ENCODE data around the gene KCNIP1. TPM values are rescaled to one million over a fixed set of nuclear protein-coding genes. Genes with fewer than 3 reads are reported as not detected.

The KCNIP1 gene
- total RNA-seq = not detected

- peaks cover 35% of the 10 kb centered on the region for H3K27me3 ChIP-seq (ENCODE audit: insufficient read depth, low read length)
- no peaks in the 10 kb centered on the region for H3K9me3 ChIP-seq (ENCODE audit: low read depth, low read length)
- no peak within 1 kb of the TSS for H3K4me3 ChIP-seq (ENCODE audit: low read length)
- H3K4me1 ChIP-seq (ENCODE audit: insufficient read depth, low read length) = peaks cover 5% of the 10 kb centered on the region
Observed at GRCh38 chr5:170503990-170504596, at the start of gene KCNIP1. Gene KCNIP1, plus strand, starts transcription at chr5:170504020.

- Histone ChIP-seq H3K9me3 (ENCODE audit: low read depth, low read length) (no peaks in the 10 kb centered on the region), H3K4me1 (ENCODE audit: insufficient read depth, low read length) (peaks cover 14% of the 10 kb centered on the region), H3K4me3 (ENCODE audit: low read length) (no peak overlapping the region), H3K27me3 (ENCODE audit: insufficient read depth, low read length) (no peaks in the 10 kb centered on the region)
Observed at GRCh38 chr5:170463426-170463825, 40.4 kb upstream of the KCNIP1 start.

GRCh38 chr5:170464280-170465127 is 39.3 kb upstream of the KCNIP1 start:
- Histone ChIP-seq H3K27me3 (ENCODE audit: insufficient read depth, low read length) (no peaks in the 10 kb centered on the region), H3K4me1 (ENCODE audit: insufficient read depth, low read length) (peaks cover 20% of the 10 kb centered on the region), H3K9me3 (ENCODE audit: low read depth, low read length) (no peaks in the 10 kb centered on the region), H3K4me3 (ENCODE audit: low read length) (no peak overlapping the region)

DNA sequence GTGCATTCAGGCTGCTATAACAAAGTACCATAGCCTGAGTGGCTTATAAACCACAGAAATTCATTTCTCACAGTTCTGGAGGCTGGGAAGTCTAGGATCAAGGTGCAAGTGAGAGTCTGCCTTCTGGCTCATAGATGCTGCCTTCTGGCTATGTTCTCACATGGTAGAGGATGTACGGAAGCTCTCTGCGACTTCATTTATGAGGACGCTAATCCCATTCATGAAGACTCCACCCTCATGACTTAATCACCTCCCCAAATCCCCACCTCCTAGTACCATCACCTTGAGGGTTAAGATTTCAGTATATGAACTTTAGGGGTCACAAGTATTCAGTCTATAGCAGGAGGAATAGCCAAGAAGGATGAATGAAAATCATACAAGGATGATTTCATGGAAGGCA is 37.3 kb upstream of the KCNIP1 start:
- H3K4me1 ChIP-seq (ENCODE audit: insufficient read depth, low read length) = peaks cover 29% of the 10 kb centered on the region
- no peaks in the 10 kb centered on the region for H3K9me3 ChIP-seq (ENCODE audit: low read depth, low read length)
- no peaks in the 10 kb centered on the region for H3K27me3 ChIP-seq (ENCODE audit: insufficient read depth, low read length)
- no peak overlapping the region for H3K4me3 ChIP-seq (ENCODE audit: low read length)

- Histone ChIP-seq H3K27me3 (ENCODE audit: insufficient read depth, low read length) (no peaks in the 10 kb centered on the region), H3K4me3 (ENCODE audit: low read length) (no peak overlapping the region), H3K4me1 (ENCODE audit: insufficient read depth, low read length) (peaks cover 34% of the 10 kb centered on the region), H3K9me3 (ENCODE audit: low read depth, low read length) (no peaks in the 10 kb centered on the region)
Observed at GRCh38 chr5:170466988-170467707, 36.7 kb upstream of the KCNIP1 start.

DNA sequence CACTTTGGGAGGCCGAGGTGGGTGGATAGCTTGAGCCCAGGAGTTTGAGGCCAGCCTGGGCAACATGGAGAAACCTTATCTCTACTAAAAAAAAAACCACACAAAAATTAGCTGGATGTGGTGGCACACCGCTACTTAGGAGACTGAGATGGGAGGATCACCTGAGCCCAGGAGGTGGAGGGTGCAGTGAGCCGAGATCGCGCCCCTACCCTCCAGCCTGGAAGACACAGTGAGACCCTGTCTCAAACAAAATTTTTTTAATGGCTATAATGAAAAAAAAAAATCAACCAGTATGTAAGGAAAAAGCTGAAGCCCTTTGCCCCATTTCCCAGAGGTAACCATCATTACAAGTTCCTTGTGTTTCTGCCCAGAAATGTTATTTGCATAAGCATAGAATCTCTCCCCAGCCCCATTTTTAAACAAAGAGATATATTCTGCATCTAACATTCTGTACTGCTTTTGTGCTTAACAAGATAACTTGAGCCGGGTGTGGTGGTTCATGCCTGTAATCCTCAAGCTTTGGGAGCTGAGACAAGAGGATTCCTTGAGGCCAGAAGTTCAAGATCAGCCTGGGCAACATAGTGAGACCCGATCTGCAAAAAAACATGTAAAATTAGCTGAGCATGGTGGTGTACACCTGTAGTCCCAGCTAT is 35.1 kb upstream of the KCNIP1 start:
- Histone ChIP-seq H3K27me3 (ENCODE audit: insufficient read depth, low read length) (no peaks in the 10 kb centered on the region), H3K4me1 (ENCODE audit: insufficient read depth, low read length) (peaks cover 34% of the 10 kb centered on the region), H3K9me3 (ENCODE audit: low read depth, low read length) (no peaks in the 10 kb centered on the region), H3K4me3 (ENCODE audit: low read length) (no peak overlapping the region)

DNA sequence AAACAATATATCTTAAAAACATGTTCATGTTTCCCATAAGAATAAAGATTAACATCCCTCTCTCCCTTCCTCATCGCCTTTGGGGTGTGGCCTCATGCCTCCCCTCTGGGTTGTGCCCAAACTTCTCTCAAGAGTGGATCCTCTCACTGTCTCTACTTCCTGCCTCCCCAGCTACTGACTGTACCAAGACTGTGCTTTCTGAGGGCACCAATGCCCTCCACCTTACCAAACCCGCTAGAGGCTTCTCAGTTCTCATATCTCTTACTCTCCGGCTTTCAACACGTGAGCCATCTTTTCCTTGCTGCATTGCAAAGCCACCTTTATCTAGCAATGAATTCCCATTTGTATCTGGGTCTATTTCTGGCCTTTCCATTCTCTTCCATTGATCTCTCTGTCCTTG is 34.4 kb upstream of the KCNIP1 start:
- Histone ChIP-seq H3K4me3 (ENCODE audit: low read length) (no peak overlapping the region), H3K4me1 (ENCODE audit: insufficient read depth, low read length) (peaks cover 34% of the 10 kb centered on the region), H3K27me3 (ENCODE audit: insufficient read depth, low read length) (no peaks in the 10 kb centered on the region), H3K9me3 (ENCODE audit: low read depth, low read length) (no peaks in the 10 kb centered on the region)

GRCh38 chr5:170470275-170470674 is 33.5 kb upstream of the KCNIP1 start:
- H3K9me3 ChIP-seq (ENCODE audit: low read depth, low read length) = no peaks in the 10 kb centered on the region
- H3K4me1 ChIP-seq (ENCODE audit: insufficient read depth, low read length) = peaks cover 38% of the 10 kb centered on the region
- H3K4me3 ChIP-seq (ENCODE audit: low read length) = no peak overlapping the region
- no peaks in the 10 kb centered on the region for H3K27me3 ChIP-seq (ENCODE audit: insufficient read depth, low read length)

DNA sequence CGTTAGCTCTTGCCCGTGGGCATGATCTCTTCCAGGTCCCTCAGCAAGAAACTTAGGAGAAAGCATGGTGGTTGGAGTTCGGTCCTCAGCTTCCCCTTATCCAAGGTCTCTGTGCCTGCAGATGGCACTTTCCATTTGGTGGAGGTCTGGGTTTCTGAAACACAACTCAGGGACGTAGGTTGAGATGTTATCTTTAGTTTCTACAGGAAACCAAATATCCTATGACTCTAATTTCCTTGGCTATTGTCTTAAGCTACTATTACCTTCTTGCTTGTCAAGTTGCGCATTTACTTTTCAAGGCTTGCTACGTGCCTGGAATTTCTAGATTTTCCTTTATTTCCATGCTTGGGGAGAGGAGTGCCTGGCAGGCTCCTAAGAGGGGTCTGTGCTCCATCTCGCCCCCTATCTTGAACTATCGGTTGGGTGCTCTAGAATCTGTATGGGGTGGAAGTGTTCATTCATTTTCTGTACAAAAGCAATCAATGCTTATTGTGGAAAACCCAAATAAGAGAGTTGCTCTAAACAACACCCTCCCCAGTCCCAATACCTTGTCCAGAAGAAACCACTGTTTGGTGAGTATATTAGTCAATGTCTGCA is 32.9 kb upstream of the KCNIP1 start:
- Histone ChIP-seq H3K9me3 (ENCODE audit: low read depth, low read length) (no peaks in the 10 kb centered on the region), H3K4me1 (ENCODE audit: insufficient read depth, low read length) (peaks cover 45% of the 10 kb centered on the region), H3K4me3 (ENCODE audit: low read length) (no peak overlapping the region), H3K27me3 (ENCODE audit: insufficient read depth, low read length) (no peaks in the 10 kb centered on the region)

DNA sequence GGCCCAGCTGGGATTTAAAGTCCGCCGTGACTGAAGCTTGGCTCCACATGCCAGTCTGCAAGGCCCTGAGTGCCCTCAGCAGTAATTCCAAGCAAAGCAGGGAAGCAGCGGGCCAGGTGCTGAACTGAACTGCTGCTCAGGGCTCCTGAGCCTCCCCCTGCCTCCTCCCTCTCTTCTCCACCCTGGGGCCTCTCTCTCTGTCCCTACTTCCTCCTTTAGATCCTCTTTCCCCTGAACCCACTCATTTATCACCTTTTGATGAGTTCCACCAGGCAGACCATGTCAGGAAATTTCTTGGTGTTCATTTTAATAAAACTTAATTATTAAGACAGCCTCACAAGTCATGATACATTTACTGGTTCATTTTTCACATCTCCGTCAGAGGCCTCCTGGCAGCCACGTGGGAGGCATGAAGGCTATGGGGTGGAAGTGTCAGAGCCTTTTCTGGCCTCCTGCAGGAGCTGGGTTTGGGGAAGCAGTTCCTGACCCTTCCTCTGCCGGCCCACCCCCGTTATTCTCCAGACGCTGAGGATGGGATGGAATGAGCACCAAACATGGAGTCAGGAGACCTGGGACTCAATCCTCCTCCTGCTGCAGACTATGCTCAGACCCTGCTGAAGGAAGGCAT is 32.2 kb upstream of the KCNIP1 start:
- Histone ChIP-seq H3K9me3 (ENCODE audit: low read depth, low read length) (no peaks in the 10 kb centered on the region), H3K4me1 (ENCODE audit: insufficient read depth, low read length) (peaks cover 47% of the 10 kb centered on the region), H3K27me3 (ENCODE audit: insufficient read depth, low read length) (no peaks in the 10 kb centered on the region), H3K4me3 (ENCODE audit: low read length) (no peak overlapping the region)

- peaks cover 37% of the 10 kb centered on the region for H3K4me1 ChIP-seq (ENCODE audit: insufficient read depth, low read length)
- no peak overlapping the region for H3K4me3 ChIP-seq (ENCODE audit: low read length)
- H3K27me3 ChIP-seq (ENCODE audit: insufficient read depth, low read length) = no peaks in the 10 kb centered on the region
- H3K9me3 ChIP-seq (ENCODE audit: low read depth, low read length) = no peaks in the 10 kb centered on the region
Observed at GRCh38 chr5:170473642-170474041, 30.2 kb upstream of the KCNIP1 start.

DNA sequence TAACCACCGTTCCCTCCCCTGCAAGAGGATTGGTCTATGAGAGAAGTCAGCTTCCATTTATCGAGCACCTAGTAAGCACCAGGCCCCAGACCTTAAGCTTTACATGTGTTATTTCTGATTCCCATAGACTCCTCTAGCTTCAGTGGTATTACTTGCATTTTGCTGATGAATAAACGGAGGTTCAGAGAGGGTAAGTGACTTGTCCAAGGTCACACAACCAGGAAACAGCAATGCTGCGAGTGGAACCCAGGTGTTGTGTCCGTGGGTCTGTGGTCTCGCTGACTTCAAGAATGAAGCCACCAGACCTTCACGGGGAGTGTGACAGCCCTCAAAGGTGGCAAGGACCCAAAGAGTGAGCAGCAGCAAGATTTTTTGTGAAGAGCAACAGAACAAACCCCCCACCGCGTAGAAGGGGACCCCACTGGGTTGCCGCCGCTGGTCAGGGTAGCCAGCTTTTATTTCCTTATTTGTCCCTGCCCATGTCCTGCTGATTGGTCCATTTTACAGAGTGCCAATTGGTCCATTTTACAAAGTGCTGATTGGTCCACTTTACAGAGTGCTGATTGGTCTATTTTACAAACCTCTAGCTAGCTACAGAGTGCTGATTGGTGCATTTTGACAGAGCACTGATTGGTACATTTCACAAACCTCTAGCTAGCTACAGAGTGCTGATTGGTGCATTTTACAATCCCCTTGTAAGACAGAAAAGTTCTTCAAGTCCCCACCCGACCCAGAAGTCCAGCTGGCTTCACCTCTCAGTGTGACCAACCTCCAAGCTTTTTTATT is 29.1 kb upstream of the KCNIP1 start:
- no peak overlapping the region for H3K4me3 ChIP-seq (ENCODE audit: low read length)
- no peaks in the 10 kb centered on the region for H3K27me3 ChIP-seq (ENCODE audit: insufficient read depth, low read length)
- H3K4me1 ChIP-seq (ENCODE audit: insufficient read depth, low read length) = peaks cover 29% of the 10 kb centered on the region
- H3K9me3 ChIP-seq (ENCODE audit: low read depth, low read length) = no peaks in the 10 kb centered on the region

GRCh38 chr5:170475294-170476000 is 28.4 kb upstream of the KCNIP1 start:
- no peak overlapping the region for H3K4me3 ChIP-seq (ENCODE audit: low read length)
- no peaks in the 10 kb centered on the region for H3K9me3 ChIP-seq (ENCODE audit: low read depth, low read length)
- H3K27me3 ChIP-seq (ENCODE audit: insufficient read depth, low read length) = no peaks in the 10 kb centered on the region
- H3K4me1 ChIP-seq (ENCODE audit: insufficient read depth, low read length) = peaks cover 29% of the 10 kb centered on the region

Data from mononuclear cell (primary cell).